HG02623 (cell line): Measurements from ENCODE around the gene MTERF2.
A peak's percentile ranks its signal among the peaks of the same experiment; 100 is the strongest.
"Not testable (repeated sequence)": the region's sequence is repeated elsewhere in the genome, so short reads cannot be mapped to it uniquely, and the experiment has no call there.

Source experiments
- ATAC-seq: cut with Tn5 transposase; IDR thresholded peaks from one replicate; pipeline ENCODE4 v1.9.1; 2021; ENCODE audit warnings: moderate library complexity; ENCODE audit not compliant: unreplicated experiment

The MTERF2 gene

GRCh38 chr12:106986625-106987389 lies at the start of gene MTERF2:
MTERF2 (minus strand) TSS chr12:106987146; CDS start chr12:106978714, 8,432 bp downstream.
- ATAC-seq: peak; percentile 91

DNA sequence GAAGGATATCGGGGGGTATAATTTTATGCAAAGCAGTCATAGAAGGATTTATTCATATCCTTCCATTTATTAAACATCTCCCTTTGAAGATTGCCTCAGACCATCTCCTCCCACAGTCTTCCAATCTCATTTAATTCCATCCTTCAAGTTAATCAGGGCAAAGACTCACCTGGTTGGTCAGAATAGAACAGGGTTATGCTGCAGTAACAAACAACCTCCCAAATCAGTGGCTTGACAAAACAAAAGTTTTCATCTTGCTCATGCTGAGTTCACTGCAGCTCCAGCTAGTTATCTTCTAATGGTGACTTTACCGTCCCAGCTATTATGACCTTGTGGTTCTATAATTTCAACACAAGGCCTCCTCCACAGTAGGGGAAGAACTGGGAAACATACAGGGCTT lies 48.8 kb upstream of the MTERF2 start:
- ATAC-seq: no peak

DNA sequence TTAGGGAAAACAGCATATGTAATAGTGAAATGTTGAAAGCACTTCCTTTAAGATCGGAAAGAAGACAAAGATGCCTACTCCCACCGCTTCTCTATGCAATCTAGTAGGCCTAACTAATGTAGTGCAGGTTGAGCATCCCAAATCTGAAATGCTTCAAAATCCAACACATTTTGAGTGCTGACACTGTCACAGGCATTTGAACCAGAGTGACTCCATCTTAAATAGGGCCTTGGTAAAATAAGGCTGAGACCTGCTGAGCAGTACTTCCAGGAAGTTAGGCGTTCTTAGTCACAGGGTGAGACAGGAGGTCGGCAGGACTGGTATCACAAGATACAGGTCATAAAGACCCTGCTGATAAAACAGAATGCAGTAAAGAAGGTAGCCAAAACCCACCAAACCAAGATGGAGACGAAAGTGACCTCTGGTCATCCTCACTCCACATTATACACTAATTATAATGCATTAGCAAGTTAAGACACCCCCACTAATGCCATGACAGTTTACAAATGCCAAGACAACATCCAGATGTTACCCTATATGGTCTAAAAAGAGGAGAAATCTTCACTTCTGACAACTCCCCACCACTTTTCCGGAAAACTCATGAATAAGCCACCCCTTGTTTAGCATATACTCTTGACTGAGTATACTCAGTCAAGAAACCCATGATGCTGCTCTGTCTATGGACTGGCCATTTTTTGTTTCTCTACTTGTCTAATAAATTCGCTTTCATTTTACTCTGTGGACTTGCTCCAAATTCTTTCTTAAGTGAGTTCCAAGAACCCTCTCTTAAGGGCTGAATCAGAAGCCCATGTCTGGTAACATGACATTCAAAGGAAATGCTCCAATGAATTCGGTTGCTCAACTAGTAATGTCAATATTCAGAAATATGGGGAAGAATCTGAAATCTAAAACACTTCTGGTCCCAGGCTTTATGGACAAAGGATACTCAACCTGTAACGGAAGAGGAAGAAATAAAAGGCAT lies 47.1 kb upstream of the MTERF2 start:
- no peak for ATAC-seq

DNA sequence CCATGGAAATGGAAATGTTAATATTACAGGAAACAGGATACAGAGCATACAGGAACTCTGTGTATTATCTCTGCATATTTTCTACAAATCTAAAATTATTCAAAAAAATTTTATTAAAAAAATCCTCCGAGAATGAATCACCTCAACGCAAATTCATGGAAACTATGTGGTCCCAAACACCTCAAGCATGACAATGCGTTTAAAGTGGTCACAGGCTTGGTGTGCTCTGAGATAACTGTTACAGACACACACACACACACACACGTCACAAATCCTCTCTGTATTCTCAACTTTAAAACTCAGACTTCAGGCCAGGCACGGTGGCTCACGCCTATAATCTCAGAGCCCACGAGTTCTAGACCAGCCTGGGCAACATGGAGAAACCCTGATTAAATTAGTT lies 45.3 kb upstream of the MTERF2 start:
- ATAC-seq: no peak

DNA sequence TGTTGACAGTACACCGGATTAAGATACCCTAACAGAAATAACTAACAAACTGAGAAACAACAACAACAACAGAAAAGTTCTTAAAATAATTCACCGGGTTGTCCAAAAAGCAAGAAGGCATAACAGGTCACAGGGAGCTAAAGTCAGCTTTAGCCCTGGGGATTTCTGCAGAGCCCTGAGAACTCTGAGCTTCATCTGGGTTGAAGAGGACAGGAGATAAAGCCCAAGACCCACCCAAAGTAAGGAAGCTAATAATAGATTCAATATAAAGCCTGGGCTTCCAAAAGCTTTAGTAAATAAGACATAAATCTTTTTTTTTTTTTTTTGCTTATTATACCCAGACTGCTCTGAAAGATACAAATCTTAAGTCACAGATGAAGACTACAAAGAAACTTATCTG lies 44.1 kb upstream of the MTERF2 start:
- ATAC-seq: no peak

GRCh38 chr12:107029081-107029480 lies 42.1 kb upstream of the MTERF2 start:
- no peak for ATAC-seq

DNA sequence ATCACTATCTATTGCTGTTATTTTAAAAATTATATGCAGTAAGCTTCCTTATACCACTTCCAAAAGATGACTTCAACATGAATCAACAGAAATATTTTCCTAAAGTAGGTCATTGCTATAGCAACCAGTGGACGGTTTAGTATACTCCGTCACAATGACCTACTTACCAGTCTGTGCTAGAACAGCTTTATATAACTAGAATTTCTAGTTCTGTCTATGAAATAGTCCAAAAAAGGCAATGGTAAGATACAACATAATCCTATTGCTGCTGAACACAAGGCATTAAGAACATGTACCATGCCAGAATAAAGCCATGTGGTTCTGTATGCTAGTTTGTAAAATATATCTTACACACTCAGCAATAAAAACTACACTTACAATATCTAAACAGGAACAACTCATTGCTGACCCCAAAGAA lies 40.7 kb upstream of the MTERF2 start:
- no peak for ATAC-seq

DNA sequence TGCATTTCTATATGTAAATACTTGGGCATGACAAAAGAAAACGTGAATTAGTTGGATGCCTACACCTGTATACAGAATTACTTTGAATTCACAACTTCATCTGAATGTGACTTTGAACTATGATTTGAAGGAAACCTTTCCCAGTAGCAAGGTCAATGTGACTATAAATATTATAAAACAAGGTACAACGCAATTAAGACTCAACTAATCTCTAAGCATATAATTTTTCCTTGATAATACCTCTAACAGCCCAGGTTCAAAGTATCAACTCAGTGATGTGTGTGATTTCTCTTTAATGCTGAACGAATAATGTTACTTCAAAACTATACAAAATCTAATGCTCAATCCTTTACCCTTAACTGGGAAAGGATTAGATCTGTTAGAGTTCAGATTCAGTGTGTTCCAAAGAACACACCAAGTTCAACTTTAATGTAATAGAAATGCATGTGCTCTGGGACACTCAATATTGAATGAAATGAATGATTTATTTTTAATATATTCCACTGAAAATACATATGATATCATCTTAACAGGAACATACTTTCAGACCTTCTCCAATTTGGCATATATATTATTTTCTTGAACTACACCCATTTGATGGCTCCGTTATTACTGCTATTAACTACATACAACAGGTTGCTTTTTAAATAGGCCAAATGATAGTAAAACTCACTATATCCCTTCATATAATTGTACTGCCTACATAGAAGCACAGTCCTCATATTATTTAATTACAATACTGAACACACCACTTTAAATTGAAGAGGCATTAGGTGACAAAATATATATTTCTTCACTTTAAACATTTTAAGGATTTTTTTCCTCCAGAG lies 40.1 kb upstream of the MTERF2 start:
- no peak for ATAC-seq

DNA sequence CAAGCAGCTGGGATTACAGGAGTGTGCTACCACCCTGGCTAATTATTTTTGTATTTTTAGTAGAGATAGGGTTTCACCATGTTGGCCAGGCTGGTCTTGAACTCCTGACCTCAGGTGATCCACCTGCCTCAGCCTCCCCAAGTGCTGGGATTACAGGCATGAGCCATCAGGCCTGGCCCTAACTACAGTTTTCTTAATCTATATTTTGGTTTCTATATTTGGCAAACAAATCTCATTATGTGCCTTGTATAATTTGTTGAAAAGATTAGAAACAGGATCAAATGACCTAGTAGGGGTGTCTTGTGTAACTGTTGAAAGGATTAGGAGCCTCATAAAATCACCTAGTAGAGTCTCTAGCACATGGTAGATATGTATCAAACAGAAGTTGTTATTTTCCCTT lies 39.4 kb upstream of the MTERF2 start:
- ATAC-seq: not testable (repeated sequence)

GRCh38 chr12:107025671-107026070 lies 38.7 kb upstream of the MTERF2 start:
- ATAC-seq: no peak

- ATAC-seq: no peak
Observed at GRCh38 chr12:107019546-107019945, 32.6 kb upstream of the MTERF2 start.

DNA sequence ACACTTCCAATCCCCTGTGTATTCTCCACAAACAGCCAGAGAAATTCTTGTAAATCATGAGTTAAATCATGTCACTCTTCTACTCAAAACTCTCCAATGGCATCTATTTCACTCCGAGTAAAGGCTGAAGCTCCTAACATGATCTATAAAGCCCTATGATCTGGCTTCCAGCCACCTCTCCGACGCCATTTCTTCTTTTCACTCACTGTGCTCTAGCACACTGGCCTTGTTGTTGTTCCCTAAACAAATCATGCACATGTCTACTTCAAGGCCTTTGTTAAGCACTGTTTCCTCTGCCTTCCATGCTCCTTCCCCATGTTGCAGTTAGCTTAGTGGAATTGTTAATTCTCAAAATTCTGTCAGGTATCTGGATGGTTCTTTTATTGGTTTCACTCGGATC lies 30.1 kb upstream of the MTERF2 start:
- no peak for ATAC-seq

DNA sequence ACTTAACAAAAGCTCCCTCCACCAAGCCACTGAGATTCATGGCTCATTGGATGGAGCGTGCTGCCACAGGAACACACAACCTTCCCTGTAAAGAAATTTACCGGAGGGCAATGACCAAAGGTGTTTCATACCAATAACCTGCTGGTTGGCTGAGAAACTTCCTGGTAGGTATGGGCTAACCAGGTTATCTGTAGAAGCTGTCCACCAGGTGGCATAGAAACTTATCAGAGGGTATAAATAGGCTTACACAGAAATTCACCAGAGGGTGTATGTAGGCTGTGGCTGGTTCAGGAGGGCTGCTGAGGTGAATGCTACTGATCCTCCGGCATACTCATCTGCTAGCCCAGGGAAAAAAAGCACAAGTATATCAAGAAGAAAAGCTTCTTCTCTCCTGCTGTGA lies 27.1 kb upstream of the MTERF2 start:
- no peak for ATAC-seq

- ATAC-seq: no peak
Observed at GRCh38 chr12:107012736-107013425, 25.9 kb upstream of the MTERF2 start.

GRCh38 chr12:107011519-107011918 lies 24.6 kb upstream of the MTERF2 start:
- ATAC-seq: no peak

DNA sequence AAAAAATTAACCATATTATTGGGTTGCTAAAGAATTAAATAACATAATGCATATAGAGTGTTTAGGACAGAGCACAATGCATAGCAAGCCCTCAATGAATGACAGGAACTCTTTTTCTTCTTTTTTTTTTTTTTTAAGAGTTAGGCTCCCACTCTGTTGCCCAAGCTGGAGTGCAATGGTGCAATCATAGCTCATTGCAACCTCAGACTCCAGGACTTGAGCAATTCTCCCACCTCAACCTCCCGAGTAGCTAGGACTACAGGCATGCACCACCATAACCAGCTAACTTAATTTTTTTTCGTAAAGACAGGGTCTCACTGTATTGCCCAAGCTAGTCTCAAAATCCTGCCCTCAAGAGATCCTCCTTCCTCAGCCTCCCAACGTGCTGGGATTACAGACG lies 20.5 kb upstream of the MTERF2 start:
- no peak for ATAC-seq

DNA sequence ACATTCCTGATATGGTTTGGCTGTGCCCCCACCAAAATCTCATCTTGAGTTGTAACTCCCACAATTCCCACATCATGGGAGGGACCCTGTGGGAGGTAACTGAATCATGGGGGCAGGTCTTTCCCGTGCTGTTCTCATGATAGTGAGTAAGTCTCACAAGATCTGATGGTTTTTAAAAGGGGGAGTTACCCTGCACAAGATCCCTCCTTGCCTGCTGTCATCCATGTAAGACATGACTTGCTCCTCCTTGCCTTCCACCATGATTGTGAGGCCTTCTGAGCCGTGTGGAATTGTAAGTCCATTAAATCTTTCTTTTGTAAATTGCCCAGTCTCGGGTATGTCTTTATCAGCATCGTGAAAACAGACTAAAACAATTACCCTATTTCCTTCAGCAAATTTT lies 15.7 kb upstream of the MTERF2 start:
- ATAC-seq: not testable (repeated sequence)

DNA sequence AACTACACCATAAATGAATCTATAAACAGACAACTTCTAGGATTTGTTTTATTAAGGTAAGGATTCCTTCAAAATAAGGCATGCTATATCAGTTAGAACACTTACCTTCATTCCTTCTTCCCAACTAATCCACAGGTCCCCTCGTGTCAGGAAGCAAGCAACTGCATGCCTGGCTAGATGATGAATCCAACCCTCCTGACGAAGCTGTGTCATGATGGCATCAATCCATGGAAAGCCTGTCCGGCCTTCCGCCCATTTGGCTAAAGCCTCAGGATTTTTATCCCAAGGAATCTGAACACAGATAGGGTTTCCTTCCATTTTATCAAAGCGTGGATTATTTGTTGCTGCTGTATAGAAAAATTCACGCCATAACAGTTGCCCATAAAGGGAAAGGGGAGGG lies 12.5 kb upstream of the MTERF2 start:
- no peak for ATAC-seq

- ATAC-seq: no peak
Observed at GRCh38 chr12:106997916-106998315, 11.0 kb upstream of the MTERF2 start.

DNA sequence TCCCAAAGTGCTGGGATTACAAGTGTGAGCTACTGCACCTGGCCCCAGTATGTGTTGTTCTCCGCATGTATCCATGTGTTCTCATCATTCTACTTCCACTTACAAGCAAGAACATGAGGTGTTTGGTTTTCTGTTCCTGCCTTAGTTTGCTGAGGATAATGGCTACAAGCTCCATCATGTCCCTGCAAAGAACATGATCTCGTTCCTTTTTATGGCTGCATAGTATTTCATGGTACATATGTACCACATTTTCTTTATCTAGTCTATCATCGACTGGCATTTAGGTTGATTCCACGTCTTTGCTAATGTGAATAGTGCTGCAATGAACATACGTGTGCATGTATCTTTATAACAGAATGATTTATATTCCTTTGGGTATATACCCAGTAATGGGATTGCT lies 9.2 kb upstream of the MTERF2 start:
- ATAC-seq: not testable (repeated sequence)
